CD4-positive, alpha-beta T cell (primary cell): ENCODE data around the gene SLC2A5. TPM values are rescaled to one million over a fixed set of nuclear protein-coding genes. Genes with fewer than 3 reads are reported as not detected.

Experiments used
- ATAC-seq: fragments of 200-7000 bp; cut with Tn5 transposase; one replicate; pipeline ENCODE4 v1.10.0; 2022; ENCODE audit warnings: mild to moderate bottlenecking; ENCODE audit not compliant: poor library complexity
- CTCF ChIA-PET: fragments of 350-600 bp; sonication (Branson Sonifier 250); formaldehyde crosslinking; loops from one replicate; lab custom pipeline; 2021; ENCODE audit warnings: antibody characterized with exemption, inconsistent platforms; lab: Charles Lee
- POLR2A ChIA-PET: fragments of 350-600 bp; sonication (Branson Sonifier 250); formaldehyde crosslinking; loops from one replicate; lab custom pipeline; 2021; ENCODE audit warnings: antibody characterized with exemption, inconsistent platforms; lab: Charles Lee
- DNase-seq, 14 experiments: peaks; one replicate each; pipeline ENCODE4 v3.0.0-alpha.2; 2013 to 2020; ENCODE audit warnings: mixed read lengths in 2 of 14
- H3K27ac ChIP-seq, 2 donors: one replicate each; pipeline versions ENCODE4 v1.5.1 to v1.7.0; 2013; ENCODE audit warnings: low read length in 2 of 2, low read depth in 1 of 2, mild to moderate bottlenecking in 1 of 2
- H3K27me3 ChIP-seq, 2 experiments: 1 replicate in 1 of 2; 2 replicates in 1 of 2; pipeline versions ENCODE4 v1.6.1 to v1.7.0; 2013; ENCODE audit warnings: low read length in 2 of 2, control low read depth in 1 of 2, mild to moderate bottlenecking in 1 of 2, moderate library complexity in 1 of 2; ENCODE audit not compliant: insufficient read depth in 2 of 2, control insufficient read depth in 1 of 2
- H3K36me3 ChIP-seq: one replicate; pipeline ENCODE4 v1.6.1; 2013; ENCODE audit warnings: low read length, control low read depth; ENCODE audit not compliant: insufficient read depth
- H3K4me1 ChIP-seq: one replicate; pipeline ENCODE4 v1.6.1; 2013; ENCODE audit warnings: low read length, control low read depth; ENCODE audit not compliant: insufficient read depth
- H3K4me3 ChIP-seq: one replicate; pipeline ENCODE4 v1.5.1; 2013; ENCODE audit warnings: mild to moderate bottlenecking, low read length, moderate library complexity
- H3K9me3 ChIP-seq, 2 experiments: 1 replicate in 1 of 2; 2 replicates in 1 of 2; pipeline versions ENCODE4 v1.6.1 to v1.7.0; 2013; ENCODE audit warnings: low read length in 2 of 2, mild to moderate bottlenecking in 2 of 2, control low read depth in 1 of 2, moderate library complexity in 1 of 2; ENCODE audit not compliant: control insufficient read depth in 1 of 2, insufficient read depth in 1 of 2
- H3K27ac Mint-ChIP-seq: one replicate; pipeline ENCODE4 v1.8.0; 2020; ENCODE audit warnings: mixed read lengths
- H3K27me3 Mint-ChIP-seq: one replicate; pipeline ENCODE4 v1.8.0; 2021; ENCODE audit warnings: mixed read lengths
- H3K36me3 Mint-ChIP-seq: one replicate; pipeline ENCODE4 v1.8.0; 2021; ENCODE audit warnings: low read depth, mixed read lengths
- H3K4me1 Mint-ChIP-seq: one replicate; pipeline ENCODE4 v1.8.0; 2021; ENCODE audit warnings: low read depth, mixed read lengths
- H3K4me3 Mint-ChIP-seq: one replicate; pipeline ENCODE4 v1.8.0; 2020; ENCODE audit warnings: mild to moderate bottlenecking, mixed read lengths
- H3K9me3 Mint-ChIP-seq: one replicate; pipeline ENCODE4 v1.8.0; 2020; ENCODE audit warnings: mixed read lengths
- CTCF ChIP-seq: fragments of 200-600 bp; IDR thresholded peaks from one replicate; pipeline ENCODE4 v1.8.0; 2022; ENCODE audit warnings: antibody characterized with exemption, mild to moderate bottlenecking
- intact Hi-C, 2 experiments: fragments of 100-400 bp; cut with DNase I in 1 of 2; cut with micrococcal nuclease in 1 of 2; formaldehyde crosslinking; loops; one replicate each; pipeline versions ENCODE4 v1.15.1 to v1.9.0; 2023 to 2025; cut with DNase I, micrococcal nuclease
- total RNA-seq, 174 experiments: library from RNA in 2 of 174; stranded (reverse) in 2 of 174; gene quantifications; one replicate each; pipeline ENCODE4 v1.2.3 and lab custom pipeline; 2021 to 2026

SLC2A5 gene
- total RNA-seq, 2 experiments from 2014 or later = not detected

GRCh38 chr1:9073143-9073542, 3.7 kb upstream of the SLC2A5 start:
- no peaks in the 10 kb centered on the region for H3K36me3 ChIP-seq
- DNase-seq (no peak), ATAC-seq (no peak)
- H3K9me3 ChIP-seq = no peaks in the 10 kb centered on the region
- H3K4me1 Mint-ChIP-seq = peaks cover 21% of the 10 kb centered on the region
- peaks cover 0 to 3% of the 10 kb centered on the region in 2 experiments for H3K27me3 ChIP-seq
- intact Hi-C loops = no loop called here
- peaks cover 3% of the 10 kb centered on the region for H3K4me1 ChIP-seq
- H3K27me3 Mint-ChIP-seq = peaks cover 31% of the 10 kb centered on the region
- POLR2A ChIA-PET = no interaction called here
- no peak overlapping the region for H3K4me3 ChIP-seq
- no peak overlapping the region for H3K27ac Mint-ChIP-seq
- H3K27ac ChIP-seq = no peak overlapping the region
- no peak overlapping the region for H3K4me3 Mint-ChIP-seq
- no peaks in the 10 kb centered on the region for H3K36me3 Mint-ChIP-seq
- TF ChIP-seq CTCF = no peak
- H3K9me3 Mint-ChIP-seq = no peaks in the 10 kb centered on the region
- CTCF ChIA-PET = no interaction called here

GRCh38 chr1:9071554-9072235, 2.3 kb upstream of the SLC2A5 start:
- POLR2A ChIA-PET = no interaction called here
- intact Hi-C loops = no loop called here
- H3K27ac Mint-ChIP-seq = no peak overlapping the region

GRCh38 chr1:9070486-9070885, 1.1 kb upstream of the SLC2A5 start:
- H3K36me3 Mint-ChIP-seq = no peaks in the 10 kb centered on the region
- TF ChIP-seq CTCF = no peak

More at GRCh38 chr1:9071554-9072235, 2.3 kb upstream of the SLC2A5 start:
- CTCF ChIA-PET = no interaction called here
- no peak for TF ChIP-seq CTCF
- Mint-ChIP-seq H3K36me3 (no peaks in the 10 kb centered on the region), H3K4me1 (peaks cover 21% of the 10 kb centered on the region), H3K27me3 (peaks cover 28% of the 10 kb centered on the region), H3K9me3 (no peaks in the 10 kb centered on the region), H3K4me3 (no peak overlapping the region)
- H3K9me3 ChIP-seq = no peaks in the 10 kb centered on the region
- H3K4me3 ChIP-seq = no peak overlapping the region
- H3K4me1 ChIP-seq = peaks cover 3% of the 10 kb centered on the region
- no peak for ATAC-seq
- H3K27me3 ChIP-seq = no peaks in the 10 kb centered on the region
- no peak overlapping the region for H3K27ac ChIP-seq
- DNase-seq = no peak
- H3K36me3 ChIP-seq = no peaks in the 10 kb centered on the region

More at GRCh38 chr1:9070486-9070885, 1.1 kb upstream of the SLC2A5 start:
- Mint-ChIP-seq H3K4me1 (peaks cover 15% of the 10 kb centered on the region), H3K9me3 (no peaks in the 10 kb centered on the region), H3K4me3 (no peak overlapping the region), H3K27me3 (peaks cover 19% of the 10 kb centered on the region), H3K27ac (no peak overlapping the region)
- intact Hi-C loops = no loop called here
- Histone ChIP-seq H3K27ac (no peak overlapping the region), H3K27me3 (no peaks in the 10 kb centered on the region), H3K36me3 (no peaks in the 10 kb centered on the region), H3K4me1 (peaks cover 3% of the 10 kb centered on the region), H3K9me3 (no peaks in the 10 kb centered on the region), H3K4me3 (no peak overlapping the region)
- POLR2A ChIA-PET = no interaction called here
- CTCF ChIA-PET = no interaction called here
- DNase-seq (no peak), ATAC-seq (no peak)
